NCI-H748 treated with DMSO at 0.1 percent for 48 hours (cell line): Measurements from ENCODE around the gene LETM1.

Source experiments
- DNase-seq: peaks from one replicate; lab custom pipeline; 2025; lab: John Stamatoyannopoulos, UW

The LETM1 gene

DNA sequence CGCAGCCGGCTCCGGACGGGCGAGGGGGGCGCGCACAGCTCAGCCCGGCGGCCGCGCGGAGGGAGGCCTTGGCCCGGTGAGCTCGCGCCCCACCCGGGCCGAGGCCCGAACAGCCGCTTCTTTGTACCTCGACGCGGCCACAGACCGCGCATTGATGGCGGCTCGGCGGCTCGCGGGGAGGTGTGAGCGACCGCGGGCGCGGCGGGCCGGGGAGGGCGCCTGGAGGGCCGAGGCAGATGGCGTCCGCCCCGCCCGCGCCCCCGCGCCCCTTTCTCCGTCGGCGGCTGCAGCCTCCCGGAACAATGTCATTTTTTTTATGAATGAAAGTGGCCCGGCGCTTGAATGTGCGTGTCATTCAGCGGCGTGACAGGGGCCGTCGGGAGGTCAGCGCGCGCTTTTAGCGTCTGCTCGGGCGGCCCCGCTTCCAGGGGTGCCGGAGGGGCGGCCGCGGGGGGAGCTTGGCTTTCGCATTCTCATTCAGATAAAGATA is 61.1 kb downstream of the LETM1 start:
- no peak for DNase-seq

DNA sequence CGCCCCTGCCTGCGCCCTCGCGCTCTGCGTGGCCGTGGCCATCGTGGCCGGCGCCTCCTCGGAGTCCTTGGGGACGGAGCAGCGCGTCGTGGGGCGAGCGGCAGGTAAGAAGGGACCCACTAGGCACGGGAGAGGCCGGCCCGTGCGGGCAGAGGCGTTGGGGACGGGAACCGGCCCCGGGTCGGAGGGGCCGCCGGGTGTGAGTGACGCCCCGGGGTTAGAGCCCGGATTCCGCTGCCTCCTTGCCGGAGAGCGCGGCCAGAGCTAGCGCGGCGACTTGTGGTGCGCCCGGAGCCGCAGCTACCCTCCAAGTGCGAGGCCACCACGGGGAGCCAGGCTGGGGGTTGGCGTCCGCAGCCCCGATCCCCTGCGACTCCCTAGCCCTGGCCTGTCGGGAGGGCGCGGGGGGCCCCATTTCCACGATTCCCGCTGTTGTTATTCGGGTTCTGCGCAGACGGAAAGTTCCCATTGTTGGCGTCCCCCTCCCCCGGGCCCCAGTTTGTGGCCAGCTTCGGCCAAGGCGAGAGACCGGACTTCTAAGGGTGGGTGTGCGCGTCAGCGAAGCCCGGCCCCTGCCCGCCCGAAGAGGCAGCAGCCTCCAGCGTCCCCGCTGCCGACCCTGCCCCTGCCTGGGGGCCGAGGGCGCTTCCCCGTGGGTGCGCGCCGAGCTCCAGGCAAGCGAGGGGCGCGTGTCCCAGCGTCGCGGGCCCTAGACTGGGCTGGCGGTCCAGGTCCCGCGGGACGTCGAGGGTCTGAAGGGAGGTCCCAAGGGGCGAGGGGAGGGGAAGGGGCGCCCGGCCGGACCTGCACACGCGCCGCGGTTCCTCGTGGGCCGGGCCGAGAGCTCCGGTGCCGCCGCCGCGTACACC is 61.8 kb downstream of the LETM1 start:
- DNase-seq, result no peak

DNA sequence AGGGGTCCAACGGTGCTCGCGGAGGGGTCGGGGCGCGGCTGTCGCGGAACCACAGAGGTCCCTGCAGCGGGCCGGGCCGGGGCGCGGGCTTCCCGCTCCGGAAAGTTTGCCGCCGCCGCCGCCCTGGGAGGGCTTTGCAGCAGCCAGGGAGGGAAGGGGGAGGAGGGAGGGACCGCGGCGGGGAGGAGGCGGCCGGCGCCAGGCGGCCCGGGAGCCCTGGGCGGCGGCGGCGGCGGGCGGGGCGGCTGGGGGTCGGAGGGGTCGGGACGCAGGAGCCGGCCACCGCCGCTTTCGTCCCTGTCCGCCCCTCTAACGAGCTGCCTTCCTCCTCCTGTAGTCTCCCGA is 62.5 kb downstream of the LETM1 start:
- DNase-seq, result no peak

DNA sequence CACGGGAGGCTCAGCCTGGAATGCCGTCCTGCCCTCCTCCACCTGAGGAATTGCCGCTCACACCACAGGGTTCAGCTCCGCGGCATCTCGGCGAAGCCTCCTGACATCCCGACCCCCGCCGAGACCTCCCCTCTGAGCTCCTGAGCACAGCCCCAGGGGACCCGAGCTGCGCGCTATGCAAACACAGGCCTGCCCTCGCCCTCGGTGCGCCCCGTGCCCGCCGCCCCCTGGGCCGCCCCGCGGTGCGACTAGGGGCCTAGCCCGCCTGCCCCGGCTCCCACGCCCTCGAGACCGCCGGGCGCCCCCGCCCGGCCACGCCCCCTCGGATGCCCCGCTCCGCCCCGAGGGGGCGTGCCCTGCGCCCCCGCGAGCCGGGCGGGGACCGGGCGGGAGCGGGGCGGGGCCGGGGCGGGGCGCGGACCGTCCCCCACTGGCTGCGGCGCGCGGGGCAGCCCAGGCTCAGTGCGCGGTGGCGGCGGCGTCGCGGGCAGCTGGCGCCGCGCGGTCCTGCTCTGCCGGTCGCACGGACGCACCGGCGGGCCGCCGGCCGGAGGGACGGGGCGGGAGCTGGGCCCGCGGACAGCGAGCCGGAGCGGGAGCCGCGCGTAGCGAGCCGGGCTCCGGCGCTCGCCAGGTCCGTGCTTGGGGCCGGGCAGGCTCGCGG is 63.0 kb downstream of the LETM1 start, which contains the start of gene FGFR3:
Gene FGFR3, plus strand, starts transcription at position 462 of the 664 bp plus-strand sequence. CDS start 642 bp downstream, outside the sequence.
- DNase-seq, result no peak

DNA sequence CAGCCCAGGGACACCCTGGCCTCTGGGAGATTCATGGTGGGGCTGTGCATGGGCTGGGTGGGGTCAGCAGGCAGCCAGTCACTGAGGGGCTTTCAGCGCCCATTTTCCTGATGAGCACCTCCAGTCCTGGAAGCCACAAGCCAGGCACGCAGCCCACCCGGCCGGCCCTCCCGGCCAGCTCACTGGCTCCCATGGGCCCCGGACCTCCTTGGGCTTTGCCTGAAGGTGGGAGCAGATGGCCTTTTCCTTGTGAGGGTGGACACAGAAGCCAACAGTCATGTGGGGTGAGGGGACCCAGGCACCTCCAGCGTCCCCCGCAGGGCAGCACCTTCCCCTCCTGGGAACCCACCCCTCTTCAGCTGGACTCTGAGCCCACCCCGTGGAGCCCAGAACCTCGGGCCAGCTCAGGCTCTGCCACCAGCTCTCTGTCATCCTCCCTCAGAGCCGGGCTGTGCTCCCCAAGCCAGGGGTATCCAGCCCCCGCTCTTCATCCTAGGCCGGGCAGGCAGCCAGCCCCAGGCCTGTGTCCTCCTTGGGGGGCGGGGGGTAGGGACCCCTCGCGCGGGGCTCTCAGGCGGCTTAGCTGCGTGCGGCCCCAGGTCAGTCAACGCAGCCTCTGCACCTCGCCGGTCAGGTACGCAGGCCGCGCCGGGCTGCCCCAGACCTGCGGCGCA is 63.7 kb downstream of the LETM1 start:
- DNase-seq, result no peak

DNA sequence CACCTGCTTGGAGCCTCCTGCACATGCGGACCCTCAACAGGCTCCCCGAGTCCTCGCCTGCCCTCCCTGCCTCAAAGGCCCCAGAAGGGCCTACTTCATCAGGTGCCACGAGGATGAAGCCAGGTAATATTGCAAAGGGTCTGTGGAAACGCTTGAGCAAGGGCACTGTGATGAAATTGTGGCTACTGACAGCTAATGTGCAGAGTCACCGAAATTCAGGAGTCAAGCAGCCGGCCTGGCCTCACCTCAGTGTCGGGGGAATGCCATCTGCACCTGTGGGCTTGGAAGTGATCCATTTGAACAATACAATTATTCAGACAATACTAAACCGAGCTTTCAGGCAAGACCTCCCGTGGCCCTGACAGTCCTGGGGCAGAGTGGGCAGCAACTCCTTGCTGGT is 66.0 kb downstream of the LETM1 start:
- no peak for DNase-seq

DNA sequence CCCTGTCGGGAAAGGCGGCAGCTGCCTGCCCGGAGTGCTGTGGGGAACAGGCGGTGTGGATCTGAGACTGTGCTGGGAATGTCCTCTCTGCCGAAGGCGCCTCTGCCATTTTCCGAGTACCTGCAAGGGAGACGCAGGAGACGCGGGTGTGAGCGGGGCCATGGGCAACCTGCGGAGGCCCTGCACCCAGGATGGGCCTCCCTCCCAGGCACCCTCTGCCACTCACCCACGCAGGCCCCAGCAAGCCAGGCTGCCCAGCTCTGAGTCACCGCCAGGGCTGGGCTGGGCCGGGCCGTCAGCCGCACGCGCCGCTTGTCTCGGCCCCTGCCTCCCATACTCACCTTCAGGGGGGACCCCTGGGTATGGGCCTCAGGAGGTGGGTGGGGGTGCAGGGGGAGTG is 66.4 kb downstream of the LETM1 start:
- DNase-seq, result no peak

DNA sequence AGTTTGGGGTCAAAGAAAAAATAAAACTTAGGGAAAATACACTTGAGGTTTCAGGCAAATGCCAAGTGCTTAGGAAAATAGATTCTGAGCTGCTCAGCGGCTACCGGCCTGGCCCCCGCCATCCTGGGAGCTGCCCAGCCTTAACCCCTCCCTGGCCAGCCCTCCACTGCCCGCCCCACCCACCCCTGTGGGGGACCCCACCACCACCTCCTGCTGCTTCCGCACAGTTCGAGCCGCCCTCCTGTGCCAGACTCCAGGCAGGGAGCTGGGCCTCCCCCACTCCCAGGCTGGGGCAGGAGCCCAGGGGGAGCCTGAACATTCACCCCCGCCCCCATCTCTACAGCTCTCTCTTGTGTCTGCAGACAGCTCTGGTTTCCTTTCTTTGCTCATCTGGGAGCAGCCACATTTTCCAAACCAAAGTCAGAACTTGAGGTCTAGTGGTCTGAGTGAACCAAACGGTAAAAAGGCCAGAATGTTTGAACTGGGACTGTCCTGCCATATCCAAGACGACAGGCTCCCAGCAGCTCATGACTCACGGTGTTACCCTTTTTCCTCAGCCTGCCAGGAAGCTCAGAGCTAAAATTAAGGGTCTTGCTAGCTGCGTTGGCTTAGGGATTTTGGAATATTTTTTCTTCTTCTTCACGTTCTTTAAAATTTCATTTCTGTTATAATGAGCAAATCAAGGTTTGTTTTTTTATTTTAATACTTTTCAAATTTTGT is 67.5 kb downstream of the LETM1 start:
- no peak for DNase-seq

DNA sequence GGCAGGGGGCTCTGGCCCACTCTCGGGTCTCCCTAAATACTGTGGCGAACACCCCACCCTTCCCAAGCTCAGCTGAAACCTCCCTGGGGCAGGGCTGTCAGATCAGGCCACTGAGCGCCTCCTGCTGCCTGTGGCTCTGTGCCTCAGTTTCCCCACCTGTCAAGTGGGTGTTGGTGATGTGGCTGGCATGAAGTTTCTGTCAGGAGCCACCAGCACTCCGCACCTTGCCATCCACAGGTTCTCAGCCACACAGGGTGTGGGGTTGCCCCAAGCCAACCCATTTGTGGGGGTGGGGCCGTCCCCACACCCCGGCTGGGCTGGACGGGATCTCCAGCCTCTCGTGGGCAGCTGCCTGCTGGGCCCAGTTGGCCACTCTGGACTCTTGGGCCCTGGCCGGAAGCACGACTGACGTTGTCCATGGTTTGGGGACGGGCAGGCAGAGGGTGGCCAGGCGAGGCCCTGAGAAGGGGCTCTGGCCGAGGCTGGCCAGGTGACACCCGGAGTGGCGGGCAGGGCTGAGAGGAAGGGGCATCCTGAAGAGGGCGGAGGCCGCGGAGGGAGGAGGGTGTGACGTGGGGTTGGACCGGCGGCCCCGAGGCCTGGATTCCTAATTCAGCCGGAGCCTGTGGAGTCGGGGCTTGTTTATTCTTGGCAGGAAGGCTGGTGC is 68.4 kb downstream of the LETM1 start:
- DNase-seq, result no peak

DNA sequence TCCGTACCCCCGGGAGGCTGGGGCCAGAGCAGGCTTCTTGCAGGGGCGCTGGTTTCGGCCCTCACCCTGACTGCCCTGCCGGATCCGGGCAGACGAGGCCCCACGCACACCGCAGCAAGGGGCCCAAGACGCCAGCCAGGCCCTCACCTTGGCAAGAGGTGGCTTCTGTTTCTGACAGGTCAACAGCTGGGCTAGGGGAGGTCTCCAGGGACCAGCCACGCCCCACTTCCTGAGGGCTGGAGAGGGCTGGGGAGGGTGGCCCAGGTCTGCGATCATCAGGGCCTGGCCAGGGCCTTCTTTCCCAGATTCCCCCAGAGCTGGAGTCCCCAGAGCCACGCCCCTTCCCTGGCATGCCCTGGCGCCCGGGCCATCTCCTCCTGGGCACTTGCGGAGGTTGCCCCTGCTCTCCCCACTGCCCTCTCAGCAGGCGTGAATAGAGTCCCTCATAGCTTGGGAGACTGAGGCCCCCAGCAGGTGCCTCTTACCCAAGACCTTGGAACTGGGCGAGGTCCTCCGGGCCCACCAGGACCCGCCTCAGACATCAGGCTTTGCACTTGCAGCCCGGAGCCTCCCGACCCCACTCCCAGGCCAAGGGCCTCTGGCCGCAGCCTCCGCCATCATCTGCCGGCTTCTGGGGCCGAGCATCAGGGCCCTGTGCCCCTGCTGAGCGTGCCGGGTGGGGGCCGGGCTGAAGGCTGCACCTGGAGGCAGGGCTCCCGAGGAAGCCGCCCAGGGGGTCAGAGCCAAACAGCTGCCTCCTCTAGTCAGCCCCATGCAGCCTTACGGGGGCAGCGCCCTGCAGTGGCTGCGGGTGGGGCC is 69.2 kb downstream of the LETM1 start:
- no peak for DNase-seq

DNA sequence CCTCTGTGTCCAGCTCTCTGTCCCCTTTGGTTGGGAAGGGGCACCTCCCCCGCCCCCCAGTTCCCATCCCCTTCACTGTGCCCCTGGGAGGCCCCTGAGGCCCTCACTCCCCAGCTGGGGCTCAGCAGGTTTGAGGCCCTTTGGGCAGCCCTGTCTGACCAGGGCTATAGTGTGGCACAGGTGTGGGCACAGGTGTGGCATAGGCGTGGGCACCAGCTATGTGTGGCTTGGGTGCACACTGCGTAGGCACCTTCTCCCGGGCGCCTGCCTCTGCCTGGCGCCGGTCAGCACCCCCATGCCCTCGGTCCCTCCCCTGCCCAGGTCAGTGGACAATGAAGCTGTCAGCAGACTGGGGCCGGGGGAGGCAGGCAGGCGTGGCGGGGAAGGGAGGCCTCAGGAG is 70.4 kb downstream of the LETM1 start:
- DNase-seq, result no peak

DNA sequence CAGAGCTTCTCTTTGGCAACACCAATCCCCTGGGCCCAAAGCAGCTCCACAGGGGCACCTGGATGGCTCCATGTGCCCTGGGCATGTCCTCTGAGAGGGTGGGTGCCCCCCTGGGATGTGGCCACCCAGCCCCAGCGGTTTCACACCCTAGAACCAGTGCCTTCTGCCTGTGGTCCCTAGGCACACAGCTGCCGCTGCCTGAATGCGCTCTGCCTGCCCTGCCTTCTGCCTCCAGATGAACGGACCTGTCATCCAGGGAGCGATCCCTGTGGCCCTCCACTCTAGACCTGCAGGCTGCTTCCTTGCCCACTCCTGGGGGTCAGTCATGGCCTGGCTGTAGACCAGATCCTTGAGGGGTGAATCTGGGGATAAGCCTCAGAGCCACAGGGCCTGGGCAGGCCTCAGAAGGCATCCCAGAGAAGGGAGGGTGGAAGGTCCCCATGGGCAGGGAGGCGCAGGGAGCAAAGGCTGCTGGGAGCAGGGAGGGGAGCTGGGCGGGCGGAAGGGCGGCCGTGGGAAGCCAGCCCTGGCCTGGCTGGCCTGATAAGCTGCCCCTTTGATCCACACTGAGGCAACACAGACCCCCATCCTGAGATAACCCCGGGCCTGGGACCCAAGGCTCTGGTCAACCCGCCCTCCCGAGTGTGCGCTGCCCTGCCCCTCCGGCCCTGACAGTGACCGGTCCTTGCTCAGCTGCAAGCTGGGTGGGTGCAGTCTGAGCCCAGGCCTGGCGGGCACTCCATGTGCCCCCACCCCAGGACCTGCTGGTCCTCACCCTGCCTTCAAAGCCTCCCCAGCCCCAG is 71.0 kb downstream of the LETM1 start:
- no peak for DNase-seq

DNA sequence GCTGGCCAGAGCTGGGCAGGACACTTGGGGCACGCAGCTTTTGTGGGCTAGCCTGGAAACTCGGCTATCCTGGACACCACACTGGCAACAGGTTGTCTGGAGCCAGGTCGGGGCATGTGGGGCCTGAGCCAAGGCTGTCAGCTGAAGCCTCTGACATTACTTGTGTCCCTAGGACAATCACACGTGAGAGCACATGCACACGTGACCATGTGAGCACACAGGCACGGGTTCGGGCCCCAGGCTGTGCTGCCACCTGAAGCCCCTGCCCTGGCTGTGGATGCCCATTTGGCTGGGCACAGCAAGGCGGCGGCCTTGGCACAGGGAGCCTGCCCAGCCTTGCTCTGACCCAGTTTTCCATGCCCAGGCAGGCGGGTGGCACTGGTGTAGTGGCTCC is 71.6 kb downstream of the LETM1 start:
- no peak for DNase-seq

DNA sequence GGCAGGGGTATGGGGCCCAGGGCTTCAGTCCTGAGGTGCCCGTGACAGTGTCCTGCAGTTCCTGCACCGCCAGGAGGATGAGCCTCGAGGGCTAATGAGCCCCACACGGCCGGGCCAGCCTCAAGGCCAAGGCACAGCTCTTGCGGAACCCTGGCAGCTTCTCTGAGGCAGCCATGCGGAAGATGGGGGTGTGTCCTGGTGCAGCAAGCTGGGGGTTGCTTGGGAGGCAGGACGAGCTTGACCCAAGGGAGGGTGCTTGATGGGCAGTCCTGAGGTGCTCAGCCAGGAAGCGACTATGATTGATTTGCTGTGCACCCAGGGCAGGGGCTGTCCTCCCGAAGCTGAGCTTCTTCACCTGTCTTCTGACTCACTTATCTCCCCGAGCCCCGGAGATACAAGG is 72.0 kb downstream of the LETM1 start:
- no peak for DNase-seq

DNA sequence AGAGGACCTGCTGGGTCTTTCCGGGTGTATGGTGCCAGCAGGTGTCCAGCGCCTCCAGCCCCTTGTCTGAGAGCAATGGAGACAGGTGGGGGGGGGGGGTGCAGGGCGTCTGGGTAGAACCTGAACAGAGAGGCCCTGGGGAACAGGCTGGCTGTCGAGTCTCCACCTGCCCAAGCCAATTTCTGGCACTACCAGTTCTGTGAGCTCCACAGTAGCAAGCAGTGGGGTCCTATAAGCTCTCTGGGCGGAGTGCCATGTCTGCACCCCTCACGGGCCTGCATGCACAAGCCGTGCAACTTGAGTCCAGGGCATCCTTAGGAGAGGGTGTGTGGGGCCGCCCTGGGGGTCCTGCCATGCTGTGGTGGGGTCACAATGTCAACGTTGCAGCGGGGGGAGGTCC is 72.9 kb downstream of the LETM1 start:
- DNase-seq, result no peak

DNA sequence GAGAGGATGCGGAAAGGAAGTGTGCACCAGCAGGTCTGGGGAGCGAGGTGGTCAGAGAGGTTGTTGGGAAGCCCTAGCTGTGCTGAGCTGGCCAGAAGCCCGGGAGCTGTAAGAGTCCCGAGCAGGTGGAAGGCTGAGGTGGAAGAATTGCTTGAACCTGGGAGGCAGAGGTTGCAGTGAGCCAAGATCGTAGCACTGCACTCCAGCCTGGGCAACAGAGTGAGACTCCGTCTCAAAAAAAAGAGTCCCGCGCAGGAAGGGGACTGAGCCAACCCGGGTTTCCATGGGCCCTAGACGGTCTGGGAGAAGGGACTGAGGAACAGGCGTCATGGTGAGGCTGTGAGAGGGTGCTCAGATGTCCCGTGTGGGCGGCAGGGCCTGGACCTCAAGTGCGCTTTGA is 75.5 kb downstream of the LETM1 start:
- no peak for DNase-seq

DNA sequence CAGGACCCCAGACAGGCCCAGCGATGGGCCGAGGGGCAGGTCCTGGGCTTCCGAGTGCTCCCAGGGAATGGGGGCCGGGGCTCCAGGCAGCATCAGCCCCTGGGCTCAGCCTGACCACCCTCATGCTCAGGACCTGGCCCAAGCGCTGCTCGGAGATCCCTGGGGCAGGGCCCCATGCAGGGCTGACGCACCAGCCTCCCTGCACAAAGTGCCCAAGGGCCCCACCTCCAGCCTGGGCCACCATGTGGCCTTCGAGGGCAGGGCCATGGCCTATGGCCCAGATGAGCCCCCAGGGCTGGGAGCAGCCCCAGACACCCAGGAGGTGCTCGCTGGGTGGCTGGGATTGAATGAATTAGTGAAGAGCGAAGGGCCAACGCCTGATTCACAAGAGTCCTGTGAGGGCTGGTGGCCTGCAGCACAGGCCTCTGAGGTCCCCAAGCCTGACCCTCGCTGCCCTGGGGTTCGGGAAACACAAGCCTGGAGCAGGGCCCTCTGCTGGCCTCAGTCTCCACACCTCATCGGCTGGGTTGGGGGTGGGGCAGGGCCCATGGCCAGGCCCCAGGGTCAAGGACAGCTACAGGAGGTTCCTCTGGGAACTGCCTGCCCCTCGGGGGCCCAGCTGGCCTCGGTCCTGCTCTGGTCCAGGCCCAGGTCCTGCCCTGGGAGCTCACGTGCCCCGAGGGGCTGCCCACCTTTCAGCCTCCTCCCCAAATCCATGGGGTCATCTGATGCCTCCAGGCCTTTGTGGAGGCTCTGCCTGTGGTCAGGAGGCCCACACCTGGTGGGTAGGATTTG is 76.2 kb downstream of the LETM1 start:
- DNase-seq, result no peak

DNA sequence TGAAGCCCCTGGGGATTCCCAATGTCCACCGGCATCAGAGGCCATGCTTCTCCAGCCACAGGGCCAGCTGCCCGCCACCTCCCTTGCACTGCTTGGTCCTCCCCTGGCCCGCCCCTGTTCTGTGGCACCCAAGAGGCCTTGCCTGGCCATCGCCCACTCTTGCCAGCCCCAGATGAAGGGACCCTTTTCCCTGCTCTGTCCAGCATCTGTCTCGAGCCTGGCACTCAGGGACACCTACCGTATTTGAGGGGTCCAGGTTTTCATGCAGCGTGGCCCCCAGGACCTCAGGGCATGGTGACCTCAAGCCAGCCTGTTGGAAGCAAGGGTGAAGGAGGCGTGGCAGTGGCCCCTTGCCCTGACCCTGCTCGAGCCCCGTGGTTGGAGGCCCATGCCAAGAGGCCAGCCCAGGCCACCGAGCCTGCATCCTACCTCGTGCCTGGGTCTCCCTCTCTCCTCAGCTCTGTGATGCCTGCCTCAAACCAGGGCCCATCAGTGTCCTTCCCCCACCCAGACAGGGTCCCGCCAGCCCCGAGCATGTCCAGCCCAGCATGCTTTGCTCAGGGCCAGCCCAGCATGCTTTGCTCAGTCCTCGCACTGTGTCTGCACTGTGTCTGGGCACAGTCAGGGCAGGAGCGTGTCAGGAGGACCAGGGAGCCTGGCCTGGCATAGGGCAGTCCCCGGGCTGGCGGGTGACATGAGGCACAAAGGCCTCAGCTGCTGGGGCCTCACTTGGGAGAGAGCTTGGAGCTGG is 77.1 kb downstream of the LETM1 start:
- no peak for DNase-seq
